GM19328 (cell line): ENCODE measurements around the gene BTBD18.

Experiments
- ATAC-seq: cut with Tn5 transposase; IDR thresholded peaks from one replicate; pipeline ENCODE4 v1.9.1; 2021; ENCODE audit warnings: mild to moderate bottlenecking, moderate library complexity; ENCODE audit not compliant: unreplicated experiment

Gene BTBD18

GRCh38 chr11:57751676-57752253 lies at the start of gene BTBD18:
Gene BTBD18 (minus strand): TSS chr11:57751819. CDS start chr11:57751188, 631 bp downstream.
- no peak for ATAC-seq

GRCh38 chr11:57801183-57801485 lies 49.5 kb upstream of the BTBD18 start:
- no peak for ATAC-seq

DNA sequence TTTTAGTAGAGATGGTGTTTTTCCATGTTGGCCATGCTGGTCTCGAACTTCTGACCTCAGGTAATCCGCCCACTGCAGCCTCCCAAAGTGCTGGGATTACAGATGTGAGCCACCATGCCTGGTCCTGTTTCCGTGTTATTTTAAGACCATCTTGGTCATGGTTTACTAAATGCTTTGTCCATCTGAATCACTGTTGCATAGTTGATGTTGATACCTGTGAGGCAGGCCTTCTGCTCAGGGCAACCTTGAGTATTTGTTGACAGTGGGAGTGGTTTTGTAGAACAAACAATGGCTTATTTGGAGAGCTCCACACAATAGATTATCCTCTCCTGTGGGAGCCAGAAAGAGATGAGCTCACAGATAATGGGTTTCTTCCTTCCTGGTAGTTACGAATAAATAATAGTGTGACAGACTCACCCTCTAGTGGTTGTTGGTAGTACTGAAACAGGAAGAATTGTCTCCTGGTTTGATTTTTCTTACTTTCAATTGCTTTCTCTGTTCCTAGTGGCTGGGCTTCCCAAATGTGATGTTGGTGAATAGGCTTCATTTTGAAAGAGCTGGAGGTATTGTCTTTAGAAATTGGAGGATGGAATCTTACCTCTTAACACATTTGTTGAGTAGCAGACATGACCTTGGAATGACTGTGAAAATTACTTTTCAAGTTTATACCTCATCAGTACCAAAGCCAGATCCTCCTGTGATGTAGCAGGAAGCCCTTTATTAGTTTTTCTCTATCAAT lies 49.0 kb upstream of the BTBD18 start:
- ATAC-seq = peak; percentile 83

DNA sequence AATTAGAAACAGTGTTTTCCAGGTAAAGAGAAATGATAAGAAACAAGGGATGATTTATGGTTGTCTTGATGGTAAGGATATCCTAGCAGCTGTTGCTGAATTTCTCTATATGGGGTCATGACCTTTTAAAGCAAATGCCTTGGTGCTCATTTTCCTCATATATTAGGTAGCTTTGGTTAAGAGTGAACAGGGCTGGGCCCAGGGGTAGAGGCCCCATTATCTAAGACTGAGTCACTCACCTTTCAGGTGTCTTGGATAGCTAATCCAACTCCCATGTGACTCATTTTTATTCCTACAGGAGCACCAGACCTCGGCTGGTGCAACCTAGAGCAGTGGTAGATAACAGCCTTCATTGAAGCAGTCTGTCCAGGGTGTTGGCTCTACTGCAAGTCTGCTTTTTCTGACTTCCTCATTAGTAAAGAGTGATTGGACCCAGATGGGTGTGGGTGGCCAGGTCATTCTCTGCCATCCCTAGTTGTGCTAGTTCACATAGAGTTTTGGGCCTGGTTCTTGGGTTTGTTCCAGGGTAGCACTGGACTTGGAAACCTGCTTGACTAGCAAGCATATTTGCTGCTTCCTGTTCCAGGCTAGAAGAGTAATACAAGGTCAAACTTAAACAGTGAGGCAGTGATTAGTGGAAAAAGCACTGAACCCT lies 47.4 kb upstream of the BTBD18 start:
- no peak for ATAC-seq

DNA sequence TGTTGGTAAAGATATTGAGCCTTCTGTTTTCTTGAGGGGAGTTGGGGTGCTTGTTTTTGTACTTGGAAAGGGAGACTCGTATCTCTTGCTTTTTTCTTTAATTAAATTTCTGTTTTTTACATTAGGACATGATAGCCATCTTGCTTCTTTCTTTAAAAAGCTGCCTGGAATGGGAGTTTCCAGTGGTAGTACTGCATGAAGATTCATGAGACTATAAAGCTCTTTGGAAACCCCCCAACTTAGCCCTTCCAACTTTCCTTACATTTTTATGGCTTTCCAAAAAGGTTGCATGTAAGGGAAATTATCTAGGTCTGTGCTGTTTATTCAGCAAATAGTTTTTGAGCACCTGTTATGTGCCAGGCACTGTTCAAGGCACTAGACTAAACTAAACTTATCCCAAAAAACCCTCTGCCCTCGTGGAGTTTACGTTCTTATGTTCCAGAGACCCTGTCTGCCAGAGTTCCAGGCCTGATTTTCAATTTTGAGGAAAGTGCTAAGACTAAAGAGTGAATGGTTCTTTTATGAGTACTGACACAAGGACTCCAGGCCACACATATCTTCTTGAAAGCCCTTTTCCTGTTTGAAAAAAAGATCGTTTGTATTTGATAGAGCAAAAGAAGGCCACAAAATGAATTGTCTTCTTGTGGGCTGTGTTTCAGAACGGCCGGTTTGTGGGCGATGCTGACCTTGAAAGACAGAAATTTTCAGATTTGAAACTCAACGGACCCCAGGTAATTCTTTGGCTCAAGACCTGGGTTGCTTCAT lies 41.9 kb upstream of the BTBD18 start:
- no peak for ATAC-seq

DNA sequence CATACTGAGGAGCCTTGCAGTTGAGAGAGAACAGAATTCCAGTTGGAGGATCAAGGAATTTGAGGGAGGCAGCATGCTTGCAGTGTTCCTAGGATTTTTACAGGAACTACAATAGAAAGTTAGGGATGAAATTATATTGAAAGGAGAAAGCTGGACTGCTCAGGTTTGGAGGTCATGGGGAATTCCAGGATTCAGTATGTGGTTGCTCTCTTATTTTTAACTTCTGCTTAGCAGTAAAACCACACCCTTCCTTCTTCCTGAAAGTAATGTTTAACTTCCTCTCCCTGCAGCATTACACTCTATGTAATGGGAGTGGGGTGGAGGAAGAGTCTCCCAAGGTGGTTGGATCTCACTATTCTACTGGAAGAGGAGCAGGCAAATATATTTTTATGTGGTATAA lies 41.3 kb upstream of the BTBD18 start:
- no peak for ATAC-seq

DNA sequence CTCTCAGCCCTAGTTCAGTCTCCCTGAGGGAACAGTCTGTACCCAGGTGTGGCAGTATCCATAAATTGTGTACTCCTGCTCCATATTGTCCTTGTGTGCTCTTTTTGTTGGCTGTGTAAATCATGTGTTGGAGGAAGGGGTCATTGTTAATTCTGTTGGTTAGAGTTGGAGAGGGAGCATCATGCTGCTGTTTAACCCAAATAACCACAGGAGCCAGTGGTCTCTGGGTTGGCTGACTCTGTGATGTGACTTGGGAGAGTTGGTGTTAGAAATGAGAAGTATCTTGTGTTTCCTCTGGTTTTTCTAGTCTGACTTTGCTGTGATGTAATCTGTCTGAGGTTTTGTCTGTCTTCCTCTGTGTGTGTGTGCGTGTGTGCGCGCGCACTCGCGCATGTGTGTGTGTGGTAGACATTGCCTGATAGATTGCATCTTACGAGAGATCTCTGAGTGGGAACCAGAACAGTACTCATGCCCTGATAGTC lies 40.5 kb upstream of the BTBD18 start:
- ATAC-seq = peak; percentile 84

- no peak for ATAC-seq
Measured at GRCh38 chr11:57791321-57792059, 39.9 kb upstream of the BTBD18 start.

DNA sequence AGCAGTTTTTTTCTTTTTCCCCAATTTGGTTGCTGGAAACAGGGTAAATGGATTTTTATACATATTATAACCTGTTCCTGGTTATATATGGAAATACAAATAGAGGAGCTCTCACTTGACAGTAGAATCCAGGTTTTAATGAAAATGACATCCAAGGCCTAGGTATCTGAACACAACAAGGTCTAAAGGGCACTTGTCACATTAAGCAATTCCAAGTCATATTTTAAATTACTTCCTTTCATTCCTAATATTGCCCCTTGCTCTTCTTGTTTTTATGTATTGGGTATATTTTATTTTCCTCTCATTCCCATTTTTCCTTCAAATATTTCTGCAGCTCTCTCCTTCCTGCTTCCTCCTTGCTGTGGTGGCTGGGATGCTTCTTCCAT lies 37.1 kb upstream of the BTBD18 start:
- no peak for ATAC-seq

- no peak for ATAC-seq
Measured at GRCh38 chr11:57787920-57788702, 36.5 kb upstream of the BTBD18 start.

DNA sequence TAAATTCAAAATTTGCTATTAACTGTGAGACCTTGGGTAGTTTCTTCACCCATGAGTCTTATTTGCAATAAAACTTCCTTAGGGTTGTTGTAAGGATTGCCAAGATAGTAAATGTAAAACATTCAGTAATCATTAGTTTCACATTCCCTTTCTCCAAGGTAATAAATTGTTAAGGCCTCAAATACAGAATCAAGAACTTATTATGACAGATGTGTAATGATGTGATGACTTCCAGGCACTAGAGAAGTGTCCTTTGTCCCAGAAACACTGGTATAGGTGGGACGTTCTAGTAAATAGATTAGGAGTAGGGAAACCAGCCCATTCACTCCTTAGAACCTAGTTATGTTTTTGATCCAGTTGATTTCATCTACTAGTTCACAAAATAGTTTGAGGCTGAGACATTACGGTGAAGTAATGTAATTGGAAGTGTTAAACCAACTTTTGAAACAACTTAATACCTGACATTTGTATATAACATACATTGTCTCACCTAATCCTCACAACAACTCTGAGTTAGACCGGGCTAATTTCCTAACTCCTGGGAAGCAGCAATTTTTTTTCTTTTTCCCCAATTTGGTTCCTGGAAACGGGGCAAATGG lies 35.5 kb upstream of the BTBD18 start:
- ATAC-seq = no peak

DNA sequence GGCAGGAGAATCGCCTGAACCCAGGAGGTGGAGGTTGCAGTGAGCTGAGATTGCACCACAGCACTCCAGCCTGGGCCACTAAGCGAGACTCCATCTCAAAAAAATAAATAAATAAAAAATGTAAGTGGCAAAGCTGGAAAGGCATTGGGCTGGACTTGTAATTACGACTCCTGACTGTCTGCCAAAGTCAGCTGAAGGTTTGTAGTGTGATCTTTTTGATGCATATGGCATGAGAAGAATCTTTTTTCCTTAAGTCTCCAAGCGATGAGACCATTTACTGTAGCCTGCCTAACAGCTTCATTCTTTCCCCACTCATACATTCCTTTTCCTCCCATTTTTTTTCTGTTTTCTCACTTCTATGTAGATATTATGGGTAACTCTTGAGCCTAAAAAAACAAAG lies 34.8 kb upstream of the BTBD18 start:
- no peak for ATAC-seq

DNA sequence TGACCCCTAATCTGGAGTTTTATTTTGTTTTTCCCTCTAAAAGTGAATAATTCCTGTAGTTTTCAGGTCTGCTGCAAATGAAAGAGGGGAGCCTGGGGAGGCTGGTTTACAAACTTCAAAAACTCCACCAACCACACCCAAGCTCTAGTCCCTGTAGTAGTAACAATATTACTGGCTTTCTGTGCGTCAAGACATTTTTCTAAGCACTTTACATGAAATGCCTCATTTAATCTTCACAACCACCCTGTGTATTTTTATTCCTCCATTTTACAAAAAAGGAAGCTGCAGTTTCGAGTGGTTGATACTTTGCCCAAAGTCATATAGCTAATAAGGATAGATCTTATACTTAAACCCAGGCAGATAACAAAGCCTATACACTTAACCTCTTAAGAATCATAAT lies 33.5 kb upstream of the BTBD18 start:
- no peak for ATAC-seq

- no peak for ATAC-seq
Measured at GRCh38 chr11:57781529-57781943, 29.9 kb upstream of the BTBD18 start.

- no peak for ATAC-seq
Measured at GRCh38 chr11:57779276-57779675, 27.7 kb upstream of the BTBD18 start.

- ATAC-seq = no peak
Measured at GRCh38 chr11:57778318-57779037, 26.9 kb upstream of the BTBD18 start.

GRCh38 chr11:57777969-57778317 lies 26.3 kb upstream of the BTBD18 start:
- no peak for ATAC-seq

DNA sequence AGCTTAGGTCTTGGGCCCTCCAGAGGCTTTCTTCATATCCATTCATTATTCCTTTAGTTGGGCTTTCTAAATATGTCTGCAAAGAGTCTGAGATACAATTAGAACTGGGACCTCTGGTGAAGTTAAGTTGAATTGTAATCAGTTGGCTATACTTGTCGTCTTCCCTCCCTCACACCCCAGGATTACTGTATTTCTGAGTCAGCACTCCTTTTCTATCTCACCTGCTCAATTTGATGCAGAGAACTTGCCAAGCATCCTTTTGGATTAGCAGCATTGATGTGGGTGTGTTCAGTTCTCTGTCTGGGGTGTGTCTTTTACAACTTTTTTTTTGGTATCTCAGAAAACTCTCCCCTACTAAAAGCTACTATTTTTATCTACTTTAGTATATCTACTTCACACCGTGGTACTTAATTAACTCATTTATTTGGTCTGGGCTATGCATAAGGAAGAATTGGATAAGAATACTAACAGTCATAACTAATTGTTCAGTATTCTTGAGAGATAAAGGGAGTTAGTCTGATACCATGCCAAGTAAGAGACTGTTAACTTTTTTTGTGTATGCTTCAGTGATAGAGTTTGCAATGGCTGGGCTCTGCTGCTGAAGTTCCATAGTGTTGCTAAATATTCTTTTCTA lies 25.1 kb upstream of the BTBD18 start:
- ATAC-seq = no peak
